HG02885 (cell line): ENCODE data around the gene RMDN3.

ENCODE experiments used
- ATAC-seq: cut with Tn5 transposase; IDR thresholded peaks from one replicate; pipeline ENCODE4 v1.9.1; 2021; ENCODE audit warnings: mild to moderate bottlenecking; ENCODE audit not compliant: unreplicated experiment, poor library complexity

The RMDN3 gene

GRCh38 chr15:40754883-40755811, at the start of gene RMDN3:
Gene RMDN3, minus strand, starts transcription at chr15:40755254. Its CDS starts 471 bp downstream, at chr15:40754783.
- peak; percentile 83 for ATAC-seq

GRCh38 chr15:40803688-40804087, 48.6 kb upstream of the RMDN3 start:
- ATAC-seq: no peak

GRCh38 chr15:40803076-40803475, 48.0 kb upstream of the RMDN3 start:
- no peak for ATAC-seq

- ATAC-seq: no peak
Measured at GRCh38 chr15:40799523-40799922, 44.5 kb upstream of the RMDN3 start.

GRCh38 chr15:40796512-40796911, 41.5 kb upstream of the RMDN3 start:
- ATAC-seq: no peak

GRCh38 chr15:40796041-40796440, 41.0 kb upstream of the RMDN3 start:
- ATAC-seq: no peak

GRCh38 chr15:40793216-40793989, 38.3 kb upstream of the RMDN3 start:
- ATAC-seq: no peak

GRCh38 chr15:40792394-40792793, 37.3 kb upstream of the RMDN3 start:
- no peak for ATAC-seq

GRCh38 chr15:40790718-40791117, 35.7 kb upstream of the RMDN3 start:
- no peak for ATAC-seq

GRCh38 chr15:40789999-40790398, 34.9 kb upstream of the RMDN3 start:
- ATAC-seq: no peak

GRCh38 chr15:40789119-40789518, 34.1 kb upstream of the RMDN3 start:
- ATAC-seq: no peak

- ATAC-seq: no peak
Measured at GRCh38 chr15:40787991-40788390, 32.9 kb upstream of the RMDN3 start.

- no peak for ATAC-seq
Measured at GRCh38 chr15:40787344-40787841, 32.3 kb upstream of the RMDN3 start.

- no peak for ATAC-seq
Measured at GRCh38 chr15:40785814-40786213, 30.8 kb upstream of the RMDN3 start.

- ATAC-seq: no peak
Measured at GRCh38 chr15:40785164-40785563, 30.1 kb upstream of the RMDN3 start.

- peak; percentile 66 for ATAC-seq
Measured at GRCh38 chr15:40782609-40783227, 27.7 kb upstream of the RMDN3 start.

GRCh38 chr15:40776537-40777141, 21.6 kb upstream of the RMDN3 start:
- ATAC-seq: no peak

- ATAC-seq: no peak
Measured at GRCh38 chr15:40775740-40776536, 20.9 kb upstream of the RMDN3 start.

GRCh38 chr15:40775007-40775406, 20.0 kb upstream of the RMDN3 start:
- ATAC-seq: no peak
